HepG2 (cell line): ENCODE results near the gene TLDC2. TPM values are rescaled to one million over a fixed set of nuclear protein-coding genes. Genes with fewer than 3 reads are reported as not detected.

Experiments used
- ARID2 ChIP-seq: sonication (generic); formaldehyde crosslinking; IDR thresholded peaks from 2 replicates; pipeline ENCODE4 v1.8.1; 2022; ENCODE audit warnings: mild to moderate bottlenecking, missing genetic modification reagents, borderline replicate concordance
- FOXO4 ChIP-seq: sonication (generic); formaldehyde crosslinking; conservative IDR thresholded peaks from 2 replicates; pipeline ENCODE4 v1.8.1; 2023; ENCODE audit warnings: missing genetic modification reagents
- FOXP1 ChIP-seq, 2 experiments: fragments of 450-650 bp in 1 of 2; IDR thresholded peaks; 2 replicates each; pipeline ENCODE4 v1.6.1; 2017 to 2018; ENCODE audit warnings: antibody characterized with exemption in 1 of 2
- NBN ChIP-seq: fragments of 450-650 bp; conservative IDR thresholded peaks from 2 replicates; pipeline ENCODE4 v1.6.1; 2017
- NFIB ChIP-seq: sonication (generic); formaldehyde crosslinking; IDR thresholded peaks from 2 replicates; pipeline ENCODE4 v1.9.0; 2021; ENCODE audit warnings: missing genetic modification reagents, mild to moderate bottlenecking, borderline replicate concordance
- NR2F1 ChIP-seq, 2 experiments: fragments of 450-650 bp in 1 of 2; formaldehyde crosslinking in 1 of 2; IDR thresholded peaks; 2 replicates each; pipeline versions ENCODE4 v1.5.0 to v1.6.1; 2016 to 2020; ENCODE audit warnings: mild to moderate bottlenecking in 1 of 2, missing compliant biosample characterization in 1 of 2, missing genetic modification reagents in 1 of 2, moderate library complexity in 1 of 2
- NR2F6 ChIP-seq, 2 experiments: IDR thresholded peaks; 2 replicates each; pipeline ENCODE4 v1.6.1; 2016; ENCODE audit warnings: antibody characterized with exemption in 1 of 2, mild to moderate bottlenecking in 1 of 2
- PAWR ChIP-seq: sonication (generic); formaldehyde crosslinking; IDR thresholded peaks from 2 replicates; pipeline ENCODE4 v1.4.0; 2020; ENCODE audit warnings: missing genetic modification reagents, mild to moderate bottlenecking, borderline replicate concordance
- STAT6 ChIP-seq: sonication (generic); formaldehyde crosslinking; IDR thresholded peaks from 2 replicates; pipeline ENCODE4 v1.4.0; 2020; ENCODE audit warnings: missing genetic modification reagents, mild to moderate bottlenecking, borderline replicate concordance
- XBP1 ChIP-seq: sonication (generic); formaldehyde crosslinking; IDR thresholded peaks from 2 replicates; pipeline ENCODE4 v1.5.0; 2020; ENCODE audit warnings: missing genetic modification reagents
- ZBTB39 ChIP-seq: sonication (generic); formaldehyde crosslinking; IDR thresholded peaks from 2 replicates; pipeline ENCODE4 v1.5.0; 2020; ENCODE audit warnings: missing genetic modification reagents
- ZFAT ChIP-seq: sonication (generic); formaldehyde crosslinking; conservative IDR thresholded peaks from 2 replicates; pipeline ENCODE4 v1.8.1; 2023; ENCODE audit warnings: missing genetic modification reagents, inconsistent platforms
- ZNF605 ChIP-seq: sonication (generic); formaldehyde crosslinking; IDR thresholded peaks from 2 replicates; pipeline ENCODE4 v1.8.0; 2022; ENCODE audit warnings: mild to moderate bottlenecking, missing genetic modification reagents
- ZNF646 ChIP-seq: sonication (generic); formaldehyde crosslinking; IDR thresholded peaks from 2 replicates; pipeline ENCODE4 v1.9.0; 2021; ENCODE audit warnings: mild to moderate bottlenecking, missing genetic modification reagents
- ZSCAN31 ChIP-seq: sonication (generic); formaldehyde crosslinking; IDR thresholded peaks from 2 replicates; pipeline ENCODE4 v1.5.0; 2020; ENCODE audit warnings: low read depth, mild to moderate bottlenecking, missing genetic modification reagents
- polyA plus RNA-seq, 8 experiments: library from polyadenylated mRNA; depleted of rRNA in 3 of 8; stranded (reverse) in 7 of 8; unstranded in 1 of 8; fragments of >200 nt; fragmentation: Illumina TruSeq in 4 of 8; extraction: Trizol in 4 of 8; gene quantifications; 2 replicates each; pipeline versions ENCODE4 v1.2.1 to v1.2.3, GENCODE V29; 2011 to 2016; ENCODE audit warnings: low read depth in 4 of 8, missing spikeins in 1 of 8, mixed read lengths in 1 of 8; ENCODE audit not compliant: insufficient read depth in 1 of 8
- total RNA-seq, 5 experiments: library from RNA; depleted of rRNA; stranded (reverse); fragments of >200 nt; fragmentation: Illumina TruSeq; extraction: Trizol; gene quantifications; 2 replicates each; pipeline ENCODE4 v1.2.3, GENCODE V29; 2016; ENCODE audit warnings: low read depth in 1 of 5

Gene TLDC2
- total and polyA plus RNA-seq, 2 of the 13 experiments (the other 11 are each of a cell fraction or from before 2014, with no cell fraction given): 1.5 to 1.6 TPM

GRCh38 chr20:36876473-36876833 is 515 bp downstream of the TLDC2 start (continued):
- TF ChIP-seq NFIB: peak; percentile 74; the same call in 1 of the 2 replicates
- no peak for TF ChIP-seq XBP1 (CRISPR knock-in tag)
- TF ChIP-seq ZNF605: peak; percentile 78
- TF ChIP-seq ARID2 (CRISPR knock-in tag): no peak
- TF ChIP-seq NBN: 0 out of 2 replicates have a peak, but pooled peaks have one; percentile 16
- TF ChIP-seq STAT6 (CRISPR knock-in tag): no peak
- 0 out of 2 replicates have a peak, but pooled peaks have one; percentile 0 for TF ChIP-seq ZBTB39
- peak; percentile 41; the same call in 1 of the 2 replicates for TF ChIP-seq ZNF646 (CRISPR knock-in tag)
- TF ChIP-seq NR2F1 (CRISPR knock-in tag; IDR thresholded peaks at IDR 0.05): no peak
- TF ChIP-seq NR2F6 (IDR thresholded peaks at IDR 0.05): no peak
- no peak for TF ChIP-seq NR2F6 (CRISPR knock-in tag; IDR thresholded peaks at IDR 0.05)
- TF ChIP-seq FOXP1 (IDR thresholded peaks at IDR 0.05): 0 out of 2 replicates have a peak, but pooled peaks have one; percentile 14
- no peak for TF ChIP-seq FOXP1 (CRISPR knock-in tag; IDR thresholded peaks at IDR 0.05)
- TF ChIP-seq FOXO4 (CRISPR knock-in tag): 0 out of 2 replicates have a peak, but pooled peaks have one; percentile 68
- TF ChIP-seq ZFAT (CRISPR knock-in tag): no peak
- TF ChIP-seq PAWR: no peak
- TF ChIP-seq ZSCAN31: no peak
